ENCODE data around the gene DOHH. TPM values are rescaled to one million over a fixed set of nuclear protein-coding genes. Genes with fewer than 3 reads are reported as not detected.
"Not testable (repeated sequence)": the region's sequence is repeated elsewhere in the genome, so short reads cannot be mapped to it uniquely, and the experiment has no call there.

DOHH gene
- total RNA-seq, 2 donors from 2014 or later = 13.2 to 14.8 TPM

- DNase-seq (ENCODE audit: low spot score in 2 of 2) (no peak), ATAC-seq (no peak)
- Mint-ChIP-seq H3K9me3 (peaks cover 0 to 9% of the 10 kb centered on the region in 2 donors), H3K36me3 (peaks cover 0 to 10% of the 10 kb centered on the region in 2 donors), H3K27ac (no peak overlapping the region)
Observed at GRCh38 chr19:3464587-3465235, 35.8 kb downstream of the DOHH start.

- H3K36me3 Mint-ChIP-seq = peaks cover 0 to 10% of the 10 kb centered on the region in 2 donors
- H3K27ac Mint-ChIP-seq = no peak overlapping the region
- H3K9me3 Mint-ChIP-seq = peaks cover 0 to 9% of the 10 kb centered on the region in 2 donors
- ATAC-seq (no peak), DNase-seq (ENCODE audit: low spot score in 2 of 2) (no peak)
Observed at GRCh38 chr19:3463714-3464586, 36.5 kb downstream of the DOHH start.

GRCh38 chr19:3462991-3463713, 37.3 kb downstream of the DOHH start:
- H3K9me3 Mint-ChIP-seq = peaks cover 0 to 4% of the 10 kb centered on the region in 2 donors
- no peak for DNase-seq (ENCODE audit: low spot score in 2 of 2)
- H3K27ac Mint-ChIP-seq = no peak overlapping the region
- peaks cover 0 to 4% of the 10 kb centered on the region in 2 donors for H3K36me3 Mint-ChIP-seq
- no peak for ATAC-seq

GRCh38 chr19:3459965-3460582, 40.4 kb downstream of the DOHH start:
- peaks cover 0 to 4% of the 10 kb centered on the region in 2 donors for H3K36me3 Mint-ChIP-seq
- no peak for DNase-seq (ENCODE audit: low spot score in 2 of 2)
- H3K27ac Mint-ChIP-seq = no peak overlapping the region
- no peaks in the 10 kb centered on the region for H3K9me3 Mint-ChIP-seq
- no peak for ATAC-seq

- Mint-ChIP-seq H3K36me3 (peaks cover 0 to 4% of the 10 kb centered on the region in 2 donors), H3K9me3 (no peaks in the 10 kb centered on the region), H3K27ac (no peak overlapping the region)
- no peak for ATAC-seq
- no peak for DNase-seq (ENCODE audit: low spot score in 2 of 2)
Observed at GRCh38 chr19:3459089-3459881, 41.2 kb downstream of the DOHH start.

GRCh38 chr19:3458229-3459088, 42.0 kb downstream of the DOHH start:
- Mint-ChIP-seq H3K9me3 (no peaks in the 10 kb centered on the region), H3K36me3 (peaks cover 0 to 4% of the 10 kb centered on the region in 2 donors), H3K27ac (peak overlapping the region in 1 of 2 donors; percentile 37)
- DNase-seq (ENCODE audit: low spot score in 2 of 2) (no peak), ATAC-seq (no peak)

- ATAC-seq (no peak), DNase-seq (ENCODE audit: low spot score in 2 of 2) (no peak)
- H3K9me3 Mint-ChIP-seq = no peaks in the 10 kb centered on the region
- H3K27ac Mint-ChIP-seq = no peak overlapping the region
- peaks cover 0 to 3% of the 10 kb centered on the region in 2 donors for H3K36me3 Mint-ChIP-seq
Observed at GRCh38 chr19:3457528-3458228, 42.8 kb downstream of the DOHH start.

GRCh38 chr19:3456925-3457527, 43.4 kb downstream of the DOHH start:
- Mint-ChIP-seq H3K36me3 (no peaks in the 10 kb centered on the region), H3K27ac (no peak overlapping the region), H3K9me3 (no peaks in the 10 kb centered on the region)
- ATAC-seq (no peak), DNase-seq (ENCODE audit: low spot score in 2 of 2) (no peak)

GRCh38 chr19:3455960-3456601, 44.4 kb downstream of the DOHH start:
- H3K9me3 Mint-ChIP-seq = no peaks in the 10 kb centered on the region
- DNase-seq (ENCODE audit: low spot score in 2 of 2) (no peak), ATAC-seq (no peak)
- H3K36me3 Mint-ChIP-seq = peaks cover 0 to under 1% of the 10 kb centered on the region in 2 donors
- no peak overlapping the region for H3K27ac Mint-ChIP-seq

- Mint-ChIP-seq H3K27ac (no peak overlapping the region), H3K9me3 (no peaks in the 10 kb centered on the region), H3K36me3 (peaks cover 0 to 5% of the 10 kb centered on the region in 2 donors)
- no peak for DNase-seq (ENCODE audit: low spot score in 2 of 2)
- no peak for ATAC-seq
Observed at GRCh38 chr19:3455393-3455955, 45.0 kb downstream of the DOHH start.

GRCh38 chr19:3454656-3455392, 45.6 kb downstream of the DOHH start:
- DNase-seq (ENCODE audit: low spot score in 2 of 2) = no peak

GRCh38 chr19:3453840-3454239, 46.6 kb downstream of the DOHH start:
- H3K9me3 Mint-ChIP-seq = no peaks in the 10 kb centered on the region
- no peak overlapping the region for H3K27ac Mint-ChIP-seq
- H3K36me3 Mint-ChIP-seq = peaks cover 0 to 5% of the 10 kb centered on the region in 2 donors
- ATAC-seq (no peak), DNase-seq (ENCODE audit: low spot score in 2 of 2) (no peak)

More at GRCh38 chr19:3454656-3455392, 45.6 kb downstream of the DOHH start:
- peaks cover 0 to 5% of the 10 kb centered on the region in 2 donors for H3K36me3 Mint-ChIP-seq
- no peak for ATAC-seq
- H3K27ac Mint-ChIP-seq = no peak overlapping the region
- H3K9me3 Mint-ChIP-seq = no peaks in the 10 kb centered on the region

GRCh38 chr19:3452942-3453214, 47.6 kb downstream of the DOHH start:
- DNase-seq (ENCODE audit: low spot score in 2 of 2); H3K9me3 Mint-ChIP-seq; H3K36me3 Mint-ChIP-seq; H3K27ac Mint-ChIP-seq; ATAC-seq: not testable (repeated sequence)

Measured in activated naive CD4-positive, alpha-beta T cell treated with anti-CD3 and anti-CD28 coated beads, Interleukin-2, amount 50 U/mL, for 72 hours (primary cell).